NCI-H146 treated with DMSO at 0.1 percent for 48 hours (cell line): Measurements from ENCODE around the gene PILRB.
"Not testable (repeated sequence)": the region's sequence is repeated elsewhere in the genome, so short reads cannot be mapped to it uniquely, and the experiment has no call there.

Experiments
- DNase-seq: peaks from one replicate; lab custom pipeline; 2025; ENCODE audit not compliant: unreplicated experiment; lab: John Stamatoyannopoulos, UW

The PILRB gene

DNA sequence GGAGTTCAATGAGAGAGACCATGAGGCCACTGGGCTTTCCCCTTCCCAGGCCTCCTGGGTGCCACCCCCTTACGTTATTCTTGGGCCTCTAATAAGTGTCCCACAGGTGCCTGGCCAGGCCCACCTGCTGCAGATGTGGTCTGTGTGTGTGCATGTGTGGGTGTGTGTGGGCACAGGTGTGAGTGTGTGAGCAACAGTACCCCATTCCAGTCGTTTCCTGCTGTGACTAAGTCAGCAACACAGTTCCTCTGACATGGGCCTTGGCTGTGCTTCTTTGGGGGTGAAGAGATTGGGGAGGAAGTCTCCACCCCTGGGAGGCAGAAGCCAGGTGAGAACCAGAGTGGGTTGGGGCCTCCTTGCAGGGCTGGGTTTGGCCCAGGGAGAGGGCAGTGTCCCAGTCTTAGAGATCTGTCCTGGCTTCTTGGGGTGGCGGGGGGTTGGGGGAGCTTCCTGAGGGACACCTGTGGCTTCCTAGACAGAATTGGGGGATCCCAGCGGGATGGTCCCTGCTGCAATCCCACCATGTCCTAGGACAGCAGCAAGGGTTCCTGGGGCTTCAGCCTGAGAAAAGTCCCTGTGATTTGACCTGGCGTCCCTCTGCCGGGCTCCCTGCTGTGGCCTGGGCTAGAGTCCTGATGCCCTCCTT, 4.1 kb upstream of the PILRB start:
- no peak for DNase-seq

DNA sequence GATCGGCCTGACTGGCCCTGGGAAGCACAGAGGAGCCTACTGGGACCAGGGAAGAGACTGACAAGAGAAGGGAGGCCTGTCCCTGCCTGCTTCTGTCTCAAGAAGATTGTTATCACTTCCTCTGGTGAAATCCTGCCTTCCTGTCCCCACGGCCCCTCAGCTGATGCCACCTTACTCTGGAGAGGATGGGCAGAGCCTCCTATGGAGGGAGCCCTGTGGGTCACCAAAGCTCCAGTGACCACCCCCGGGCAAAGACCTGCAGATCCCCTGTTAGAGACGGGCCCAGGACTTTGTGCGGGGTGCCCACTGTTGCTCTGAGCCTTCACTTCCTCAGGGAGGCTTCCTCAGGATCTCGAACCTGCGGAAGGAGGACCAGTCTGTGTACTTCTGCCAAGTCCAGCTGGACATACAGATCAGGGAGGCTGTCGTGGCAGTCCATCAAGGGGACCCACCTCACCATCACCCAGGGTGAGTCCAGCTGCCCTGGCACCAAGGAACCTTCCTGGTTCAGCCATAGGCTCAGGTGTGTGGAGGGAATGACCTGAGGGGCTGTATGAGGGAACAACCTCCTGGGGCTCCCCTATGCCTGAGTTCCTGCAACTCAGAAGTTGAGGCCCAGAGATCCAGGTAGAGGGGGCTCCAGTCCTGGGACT, 1.4 kb upstream of the PILRB start:
- no peak for DNase-seq

DNA sequence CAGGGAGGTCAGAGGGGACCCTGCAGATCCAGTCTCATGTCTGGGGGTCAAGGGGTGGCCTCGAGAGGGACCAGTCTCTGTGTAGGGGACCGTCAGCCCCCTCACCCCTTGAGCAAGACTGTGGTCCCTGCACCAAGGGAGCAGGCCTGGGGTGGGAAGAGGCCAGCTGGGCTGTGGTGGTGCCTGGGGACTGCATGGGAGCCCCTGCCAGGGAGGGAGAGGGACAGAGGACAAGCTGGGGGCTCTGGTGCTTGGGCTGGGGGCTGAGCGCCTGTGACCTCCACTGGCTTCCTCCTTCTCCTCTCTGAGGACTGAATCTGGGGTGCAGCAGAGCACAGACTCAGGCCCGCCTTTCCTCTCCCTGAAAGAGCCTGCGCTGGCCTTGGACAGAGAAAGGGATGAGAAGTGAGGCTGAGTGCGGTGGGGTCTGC, 771 bp upstream of the PILRB start:
- no peak for DNase-seq

DNA sequence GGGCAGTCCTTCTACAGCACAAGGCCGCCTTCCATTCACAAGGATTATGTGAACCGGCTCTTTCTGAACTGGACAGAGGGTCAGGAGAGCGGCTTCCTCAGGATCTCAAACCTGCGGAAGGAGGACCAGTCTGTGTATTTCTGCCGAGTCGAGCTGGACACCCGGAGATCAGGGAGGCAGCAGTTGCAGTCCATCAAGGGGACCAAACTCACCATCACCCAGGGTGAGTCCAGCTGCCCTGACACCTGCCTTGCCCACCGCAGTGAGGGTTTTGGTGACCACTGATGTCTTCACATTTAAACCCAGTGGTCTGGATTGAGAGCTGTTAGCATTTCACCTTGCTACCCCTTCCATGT, 918 bp downstream of the PILRB start:
- DNase-seq = no peak

DNA sequence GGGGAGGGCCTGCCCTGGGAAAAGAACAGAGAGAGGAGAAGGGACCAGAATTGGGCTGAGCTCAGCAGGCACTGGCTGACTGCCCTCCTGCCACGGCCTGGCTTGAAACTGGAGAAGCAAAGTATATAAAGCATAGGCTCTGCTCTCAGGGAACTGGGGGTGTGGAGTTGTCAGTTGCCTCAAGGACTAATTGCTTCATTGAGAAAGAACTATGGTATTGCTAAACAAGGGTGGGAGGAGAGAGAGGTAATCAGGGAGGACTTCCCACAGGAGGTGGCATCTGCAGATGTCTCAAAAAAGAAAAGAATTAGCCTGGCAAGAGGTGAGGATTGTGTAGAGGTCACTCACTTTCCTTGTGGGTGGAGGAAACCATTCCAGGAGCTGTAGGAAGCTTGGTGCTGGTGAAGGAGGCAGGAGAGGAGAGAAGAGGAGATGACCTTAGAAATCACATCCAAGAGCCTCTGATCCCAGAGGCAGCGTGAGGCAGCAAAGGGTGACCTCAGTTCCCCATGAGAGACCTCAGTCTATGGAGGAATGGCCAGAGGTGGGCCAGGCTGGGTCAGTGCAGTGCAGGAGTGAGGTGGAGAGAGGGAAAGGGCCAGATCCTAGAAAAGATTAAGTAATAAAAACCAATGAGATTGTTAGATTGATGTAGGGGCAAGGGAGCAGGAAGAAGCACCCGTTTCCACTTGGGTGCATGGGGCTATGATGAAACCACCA, 2.4 kb downstream of the PILRB start:
- DNase-seq = no peak

DNA sequence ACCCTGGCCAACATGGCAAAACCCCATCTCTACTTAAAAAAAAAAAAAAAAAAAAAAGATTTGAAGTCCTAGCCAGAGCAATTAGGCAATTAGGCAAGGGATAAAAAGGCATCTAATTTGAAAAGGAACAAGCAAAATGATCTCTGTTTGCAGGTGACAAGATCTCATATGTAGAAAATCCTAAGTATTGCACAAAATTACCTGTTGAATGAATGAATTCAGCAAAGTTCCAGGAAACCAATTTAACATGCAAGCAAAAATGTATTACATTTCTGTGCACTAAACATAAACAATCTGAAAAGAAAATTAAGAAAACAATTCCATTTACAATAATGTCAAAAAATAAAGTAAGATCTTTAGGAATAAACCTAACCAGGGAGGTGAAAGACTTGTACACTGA, 5.2 kb downstream of the PILRB start:
- DNase-seq = no peak

DNA sequence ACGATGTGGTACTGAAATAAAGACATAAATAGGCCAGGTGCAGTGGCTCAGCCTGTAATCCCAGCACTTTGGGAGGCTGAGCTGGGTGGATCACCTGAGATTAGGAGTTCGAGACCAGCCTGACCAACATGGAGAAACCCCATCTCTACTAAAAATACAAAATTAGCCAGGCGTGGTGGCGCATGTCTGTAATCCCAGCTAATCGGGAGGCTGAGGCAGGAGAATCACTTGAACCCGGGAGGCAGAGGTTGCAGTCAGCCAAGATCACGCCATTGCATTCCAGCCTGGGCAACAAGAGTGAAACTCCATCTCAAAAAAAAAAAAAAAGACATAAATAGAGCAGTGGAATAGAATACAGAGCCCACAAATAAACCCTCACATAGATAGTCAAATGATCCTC, 5.9 kb downstream of the PILRB start:
- DNase-seq = not testable (repeated sequence)

DNA sequence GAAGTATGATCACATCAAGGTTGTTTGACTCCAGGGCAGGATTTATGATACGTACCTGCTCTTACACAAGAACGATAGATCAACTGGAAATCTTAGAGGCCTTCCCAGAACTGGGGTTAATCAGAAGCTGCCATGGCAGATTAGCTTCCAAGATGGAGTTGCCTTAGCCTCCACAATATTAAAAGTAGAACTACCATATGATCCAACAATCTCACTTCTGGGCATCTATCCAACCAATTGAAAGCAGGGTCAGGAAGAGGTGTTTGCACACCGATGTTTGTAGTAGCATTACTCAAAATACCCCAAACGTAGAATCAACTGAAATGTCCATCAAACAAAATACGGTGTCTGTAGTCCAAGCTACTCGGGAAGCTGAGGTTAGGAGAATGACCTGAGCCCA, 6.6 kb downstream of the PILRB start:
- no peak for DNase-seq

DNA sequence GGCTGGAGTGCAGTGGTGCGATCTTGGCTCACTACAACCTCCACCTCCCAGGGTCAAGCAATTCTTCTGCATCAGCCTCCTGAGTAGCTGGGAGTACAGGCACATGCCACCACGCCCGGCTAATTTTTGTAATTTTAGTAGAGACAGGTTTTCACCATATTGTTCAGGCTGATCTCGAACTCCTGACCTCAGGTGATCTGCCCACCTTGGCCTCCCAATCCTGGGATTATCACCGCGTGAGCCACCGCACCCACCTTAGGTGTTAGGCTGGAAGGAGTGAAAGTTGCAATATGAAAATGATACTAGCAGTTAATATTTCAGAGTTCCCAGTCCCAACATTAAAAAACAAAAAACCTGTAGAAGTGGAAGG, 8.1 kb downstream of the PILRB start:
- not testable (repeated sequence) for DNase-seq

DNA sequence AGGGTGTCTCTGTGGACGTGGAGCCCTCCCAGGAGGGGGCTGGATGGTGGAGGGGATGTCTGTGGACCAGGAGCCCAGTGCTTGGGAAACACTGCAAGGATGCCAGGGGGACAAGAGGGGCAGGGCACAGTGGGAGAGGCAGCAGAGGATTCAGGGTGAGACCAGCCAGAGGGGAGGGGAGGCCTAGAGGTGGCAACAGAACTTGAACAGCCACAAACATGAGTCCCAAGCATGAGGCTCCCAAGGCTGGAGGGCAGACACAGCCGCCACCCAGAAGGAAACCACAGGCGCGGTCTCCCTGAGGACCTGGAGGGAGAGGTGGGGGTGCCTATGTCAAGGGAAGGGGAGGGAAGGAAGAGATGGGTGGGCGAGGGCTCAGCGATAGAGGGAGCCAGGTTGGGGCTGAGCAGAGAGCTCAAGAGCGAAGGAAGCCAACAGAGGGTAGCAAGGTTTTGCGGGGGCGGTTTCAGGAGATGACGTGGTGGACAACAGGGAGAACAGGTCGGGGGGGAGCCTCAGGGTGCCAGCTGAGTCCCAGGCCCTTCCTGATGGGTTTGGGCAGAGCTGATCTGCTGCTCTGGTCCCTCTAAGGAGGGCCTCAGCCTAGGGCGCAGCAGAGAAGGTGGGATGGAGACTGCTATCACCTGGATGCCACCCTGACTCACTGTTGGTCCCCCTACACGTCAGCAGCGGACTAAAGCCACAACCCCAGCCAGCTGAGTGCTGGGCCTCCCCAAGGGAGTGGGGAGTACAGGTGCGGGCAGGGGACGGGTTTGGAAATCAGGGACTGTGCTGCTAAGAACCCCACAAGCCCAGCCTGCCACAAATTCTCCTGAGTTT, 8.7 kb downstream of the PILRB start:
- no peak for DNase-seq

DNA sequence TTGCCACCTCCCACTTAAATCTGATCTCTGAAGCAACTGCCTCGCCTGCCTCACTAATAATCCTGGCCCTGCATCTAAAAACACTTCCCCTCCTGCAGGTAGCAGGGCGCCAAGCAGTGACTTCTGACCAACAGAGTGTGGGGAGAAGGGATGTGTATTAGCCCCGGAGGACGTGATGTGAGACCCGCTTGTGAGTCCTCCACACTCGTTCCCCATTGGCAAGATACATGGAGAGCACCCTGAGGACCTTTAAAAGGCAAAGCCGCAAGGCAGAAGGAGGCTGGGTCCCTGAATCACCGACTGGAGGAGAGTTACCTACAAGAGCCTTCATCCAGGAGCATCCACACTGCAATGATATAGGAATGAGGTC, 9.3 kb downstream of the PILRB start:
- DNase-seq = no peak

DNA sequence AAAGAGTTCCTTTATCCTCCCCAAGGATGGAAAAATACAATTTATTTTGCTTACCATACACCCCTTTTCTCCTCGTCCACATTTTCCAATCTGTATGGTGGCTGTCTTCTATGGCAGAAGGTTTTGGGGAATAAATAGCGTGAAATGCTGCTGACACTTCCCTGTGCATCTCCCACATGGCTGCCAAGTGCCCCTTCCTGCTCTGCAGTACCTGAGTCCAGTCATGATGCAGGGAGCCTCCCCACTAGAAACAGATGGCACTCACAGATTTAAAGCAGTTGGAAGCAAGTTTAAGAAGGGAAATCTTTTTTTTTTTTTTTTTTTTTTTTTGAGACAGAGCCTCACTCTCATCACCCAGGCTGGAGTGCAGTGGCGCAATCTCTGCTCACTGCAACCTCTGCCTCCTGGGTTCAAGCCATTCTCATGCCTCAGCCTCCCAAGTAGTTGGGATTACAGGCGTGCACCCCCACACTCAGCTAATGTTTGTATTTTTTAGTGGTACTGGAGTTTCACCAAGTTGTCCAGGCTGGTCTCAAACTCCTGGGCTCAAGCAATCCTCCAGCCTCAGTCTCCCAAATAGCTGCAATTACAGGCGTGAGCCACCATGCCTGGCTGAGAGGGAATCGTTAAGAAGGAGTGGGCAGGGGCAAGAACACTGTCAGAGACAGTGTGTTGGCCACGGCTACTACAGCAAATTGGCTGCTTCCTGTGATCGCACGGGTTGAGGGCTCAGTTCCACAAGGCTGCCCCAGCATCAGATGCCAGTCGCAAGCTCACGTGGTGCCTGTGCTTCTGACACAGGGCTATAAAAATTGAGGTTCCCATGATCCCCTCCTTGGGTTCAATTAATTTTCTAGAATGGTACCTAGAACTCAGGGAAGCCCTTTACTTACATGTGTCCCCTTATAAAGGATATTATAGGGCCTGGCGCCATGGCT, 10.0 kb downstream of the PILRB start:
- no peak for DNase-seq

DNA sequence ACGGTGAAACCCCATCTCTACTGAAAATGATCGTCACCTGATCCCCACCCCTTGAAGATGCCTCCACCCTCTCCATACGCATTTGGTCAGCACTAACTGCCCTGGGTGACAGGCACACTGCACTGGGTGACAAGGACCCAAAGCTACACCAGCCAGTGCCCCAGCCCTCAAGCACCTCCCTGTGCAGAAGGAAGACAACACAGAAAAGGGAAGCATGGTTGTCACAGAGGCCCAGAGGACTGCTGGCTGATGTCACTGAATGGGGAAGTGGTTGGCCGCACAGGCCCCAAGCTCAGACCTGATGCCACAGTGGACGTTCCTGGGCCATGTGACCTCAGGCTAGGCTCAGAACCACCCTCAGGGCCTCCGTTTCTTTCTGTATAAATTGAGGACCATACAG, 11.2 kb downstream of the PILRB start:
- DNase-seq = no peak

DNA sequence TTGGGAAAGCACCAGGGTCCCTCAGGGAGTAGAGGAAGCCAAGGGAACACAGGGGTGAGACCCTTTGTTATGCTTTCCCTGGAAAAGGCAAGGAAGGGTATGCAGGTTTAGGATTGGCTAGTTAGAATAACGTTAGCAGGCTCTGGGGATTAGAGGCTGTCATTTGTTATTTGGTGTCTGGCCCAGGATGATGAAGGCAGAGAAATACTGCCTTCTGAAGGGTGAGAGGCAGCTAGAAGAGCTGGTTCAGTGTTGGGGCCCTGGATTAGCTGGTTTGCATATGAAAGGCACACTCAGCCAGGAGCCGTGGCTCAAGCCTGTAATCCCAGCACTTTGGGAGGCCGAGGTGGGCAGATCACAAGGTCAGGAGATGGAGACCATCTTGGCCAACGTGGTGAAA, 12.4 kb downstream of the PILRB start:
- no peak for DNase-seq

DNA sequence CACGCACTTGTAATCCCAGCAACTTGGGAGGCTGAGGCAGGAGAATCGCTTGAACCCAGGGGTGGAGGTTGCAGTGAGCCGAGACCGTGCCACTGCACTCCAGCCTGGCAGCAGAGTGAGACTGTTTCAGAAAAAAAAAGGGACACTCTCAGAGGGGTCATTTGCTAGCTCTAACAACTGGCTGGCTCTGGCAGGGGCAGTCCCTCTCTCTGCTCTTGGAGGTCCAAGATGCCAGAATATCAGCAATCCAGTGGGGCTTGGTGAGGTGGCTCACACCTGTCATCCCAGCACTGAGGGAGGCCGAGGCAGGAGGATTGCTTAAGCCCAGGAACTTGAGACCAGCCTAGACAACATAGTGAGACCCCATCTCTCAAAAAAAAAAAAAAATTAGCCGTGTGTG, 12.8 kb downstream of the PILRB start:
- no peak for DNase-seq

DNA sequence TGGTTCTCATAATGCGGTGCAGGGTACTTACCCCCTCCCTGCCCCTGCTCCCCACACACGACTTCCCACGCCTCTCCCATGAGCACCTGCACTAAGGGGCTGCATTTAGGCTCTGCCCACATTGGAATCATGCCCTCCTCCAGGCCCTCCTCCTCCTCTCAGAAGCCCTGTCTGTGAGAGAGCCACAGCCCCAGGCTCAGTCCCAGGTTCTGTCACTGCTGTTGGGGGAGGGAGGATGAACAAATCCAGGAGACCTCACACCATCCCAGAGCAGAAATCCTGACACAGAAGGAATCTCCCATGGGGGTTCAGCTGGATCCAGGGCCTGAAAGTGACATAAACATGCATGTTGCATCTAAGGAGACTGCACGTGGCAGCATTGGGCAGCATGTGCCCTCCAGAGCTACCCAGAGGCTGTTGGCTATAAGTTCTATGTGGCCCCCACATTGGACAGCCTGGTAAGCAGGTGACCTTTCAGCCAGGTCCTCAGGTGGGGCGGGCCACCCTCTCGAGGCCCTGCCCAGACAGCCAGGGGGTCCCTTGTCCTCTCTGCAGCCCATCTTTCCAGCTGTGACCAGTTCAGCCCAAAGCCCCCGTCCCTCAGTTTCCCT, 13.7 kb downstream of the PILRB start:
- no peak for DNase-seq

DNA sequence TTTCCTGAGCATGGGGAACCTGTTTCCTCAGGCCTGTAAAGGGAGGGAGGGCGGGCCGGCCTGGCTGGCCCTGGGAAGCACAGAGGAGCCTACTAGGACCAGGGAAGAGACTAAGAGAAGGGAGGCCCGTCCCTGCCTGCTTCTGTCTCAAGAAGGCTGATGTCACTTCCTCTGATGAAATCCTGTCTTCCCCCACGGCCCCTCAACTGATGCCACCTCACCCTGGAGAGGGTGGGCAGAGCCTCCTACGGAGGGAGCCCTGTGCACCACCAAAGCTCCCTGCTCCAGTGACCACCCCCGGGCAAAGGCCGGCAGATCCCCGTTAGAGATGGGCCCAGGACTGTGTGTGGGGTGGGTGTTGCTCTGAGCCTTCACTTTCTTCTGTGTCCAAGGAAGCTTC, 14.3 kb downstream of the PILRB start:
- no peak for DNase-seq

DNA sequence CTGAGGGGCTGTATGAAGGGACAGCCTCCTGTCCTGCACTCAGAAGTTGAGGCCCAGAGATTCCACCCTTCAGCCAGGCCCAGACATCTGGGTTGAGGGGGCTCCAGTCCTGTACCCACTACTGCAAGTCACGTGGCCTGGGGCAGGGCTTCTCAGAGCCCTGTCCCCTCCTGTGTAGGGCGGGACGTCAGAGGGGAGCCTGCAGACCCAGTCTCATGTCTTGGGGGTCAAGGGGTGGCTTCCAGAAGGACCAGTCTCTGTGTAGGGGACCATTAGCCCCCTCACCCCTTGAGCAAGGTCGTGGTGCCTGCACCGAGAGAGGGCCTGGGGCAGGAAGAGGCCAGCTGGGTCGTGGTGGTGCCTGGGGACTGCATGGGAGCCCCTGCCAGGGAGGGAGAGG, 14.8 kb downstream of the PILRB start:
- DNase-seq = no peak

DNA sequence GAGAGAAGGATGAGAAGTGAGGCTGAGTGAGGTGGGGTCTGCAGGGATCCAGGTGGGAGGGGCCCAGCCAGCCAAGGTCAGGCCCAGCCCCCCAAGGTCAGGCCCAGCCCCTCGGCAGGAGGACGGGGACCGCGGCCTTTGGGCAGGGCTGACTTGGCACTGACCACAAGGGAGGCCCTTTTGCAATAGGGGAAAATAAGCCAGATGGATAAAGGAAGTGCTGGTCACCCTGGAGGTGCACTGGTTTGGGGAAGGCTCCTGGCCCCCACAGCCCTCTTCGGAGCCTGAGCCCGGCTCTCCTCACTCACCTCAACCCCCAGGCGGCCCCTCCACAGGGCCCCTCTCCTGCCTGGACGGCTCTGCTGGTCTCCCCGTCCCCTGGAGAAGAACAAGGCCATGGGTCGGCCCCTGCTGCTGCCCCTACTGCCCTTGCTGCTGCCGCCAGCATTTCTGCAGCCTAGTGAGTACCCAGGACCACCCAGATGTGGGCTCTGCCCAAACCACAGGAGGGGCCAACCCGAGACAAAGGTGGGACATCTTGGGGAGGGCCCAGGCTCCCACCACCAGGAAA, 15.4 kb downstream of the PILRB start, which contains the start of gene PILRA:
Gene PILRA, plus strand, starts transcription at position 227 of the 571 bp plus-strand sequence. Its CDS starts 170 bp downstream, at position 397.
- no peak for DNase-seq
